H1 (cell line): Measurements from ENCODE around the gene PLPP7.

Experiments used
- CTCF ChIP-seq, 3 experiments: IDR thresholded peaks; 1 replicate in 2 of 3; 2 replicates in 1 of 3; pipeline versions ENCODE4 v1.5.1 to v1.6.1; 2011; ENCODE audit warnings: low read length in 3 of 3, mild to moderate bottlenecking in 3 of 3, inconsistent platforms in 2 of 3, low read depth in 1 of 3, moderate library complexity in 1 of 3; ENCODE audit not compliant: insufficient read depth in 1 of 3; ENCODE audit errors: control extremely low read depth in 1 of 3
- YY1 ChIP-seq: IDR thresholded peaks from 2 replicates; pipeline ENCODE4 v1.6.1; 2011; ENCODE audit warnings: low read depth, mild to moderate bottlenecking, low read length

GRCh38 chr9:131309530-131310276, 20.2 kb downstream of the PLPP7 start:
- TF ChIP-seq CTCF (IDR thresholded peaks at IDR 0.05; ENCODE audit: control extremely low read depth in 1 of 3, insufficient read depth in 1 of 3, low read depth in 1 of 3, low read length in 3 of 3) (no peak), YY1 (no peak)
